SH-SY5Y (cell line): ENCODE results near the gene IGSF8.

Experiments
- GATA2 ChIP-seq: IDR thresholded peaks from 2 replicates; pipeline ENCODE4 v1.6.1; 2011; ENCODE audit warnings: mild to moderate bottlenecking, low read depth, low read length
- GATA3 ChIP-seq: IDR thresholded peaks from 2 replicates; pipeline ENCODE4 v1.6.1; 2011; ENCODE audit warnings: low read depth, mild to moderate bottlenecking, low read length, moderate library complexity

Gene IGSF8

GRCh38 chr1:160064746-160065145 is 33.7 kb downstream of the IGSF8 start:
- TF ChIP-seq GATA3 (no peak), GATA2 (no peak)

GRCh38 chr1:160064164-160064563 is 34.3 kb downstream of the IGSF8 start:
- TF ChIP-seq GATA2 (no peak), GATA3 (no peak)

GRCh38 chr1:160063176-160063575 is 35.2 kb downstream of the IGSF8 start:
- TF ChIP-seq GATA2 (no peak), GATA3 (no peak)

- no peak for TF ChIP-seq GATA2
- TF ChIP-seq GATA3 = no peak
These were observed 36.2 kb downstream of the IGSF8 start for GRCh38 chr1:160062230-160062532.

- TF ChIP-seq GATA2 (no peak), GATA3 (no peak)
These were observed 36.8 kb downstream of the IGSF8 start for GRCh38 chr1:160061369-160062229.

- TF ChIP-seq GATA3 (no peak), GATA2 (no peak)
These were observed 40.3 kb downstream of the IGSF8 start for GRCh38 chr1:160058087-160058486.

GRCh38 chr1:160056648-160057169 is 41.7 kb downstream of the IGSF8 start:
- TF ChIP-seq GATA2 = no peak
- TF ChIP-seq GATA3 = no peak

- TF ChIP-seq GATA2 = no peak
These were observed 44.7 kb downstream of the IGSF8 start for GRCh38 chr1:160053548-160054365.

- TF ChIP-seq GATA2 (no peak), GATA3 (no peak)
These were observed 45.5 kb downstream of the IGSF8 start for GRCh38 chr1:160052936-160053335.

- TF ChIP-seq GATA2 (no peak), GATA3 (no peak)
These were observed 47.8 kb downstream of the IGSF8 start for GRCh38 chr1:160050619-160051018.

GRCh38 chr1:160049101-160049500 is 49.3 kb downstream of the IGSF8 start:
- TF ChIP-seq GATA3 (no peak), GATA2 (no peak)

GRCh38 chr1:160048335-160048734 is 50.1 kb downstream of the IGSF8 start:
- TF ChIP-seq GATA2 (no peak), GATA3 (no peak)

- TF ChIP-seq GATA2 (no peak), GATA3 (no peak)
These were observed 51.1 kb downstream of the IGSF8 start for GRCh38 chr1:160047111-160047991.
